GM20431 (cell line): Measurements from ENCODE around the gene MALRD1.
"Not testable (repeated sequence)": the region's sequence is repeated elsewhere in the genome, so short reads cannot be mapped to it uniquely, and the experiment has no call there.

Experiments
- in situ Hi-C: fragments of 300-500 bp; cut with MseI, MboI; formaldehyde crosslinking; loops from one replicate; pipeline ENCODE4 v1.15.0; 2020; ENCODE audit warnings: low sequenced_read_pairs; ENCODE audit not compliant: unreplicated experiment

Gene MALRD1

DNA sequence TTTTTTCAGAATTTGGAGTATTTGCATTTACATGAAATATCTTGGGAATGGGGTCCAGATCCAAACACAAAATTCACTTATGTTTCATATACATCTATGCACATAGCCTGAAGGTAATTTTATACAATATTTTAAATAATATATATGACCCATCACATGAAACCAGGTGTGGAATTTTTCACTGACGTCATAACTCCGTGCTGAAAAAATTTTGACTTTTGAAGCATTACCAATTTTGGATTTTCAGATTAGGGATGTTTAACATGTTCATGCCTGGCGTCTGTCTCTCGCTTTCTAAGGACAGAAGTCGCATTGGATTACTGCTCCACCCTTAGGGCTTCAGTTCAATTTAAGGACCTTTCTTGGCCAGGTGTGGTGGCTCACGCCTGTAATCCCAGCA, 418.1 kb downstream of the MALRD1 start:
- in situ Hi-C loops: no loop called here

DNA sequence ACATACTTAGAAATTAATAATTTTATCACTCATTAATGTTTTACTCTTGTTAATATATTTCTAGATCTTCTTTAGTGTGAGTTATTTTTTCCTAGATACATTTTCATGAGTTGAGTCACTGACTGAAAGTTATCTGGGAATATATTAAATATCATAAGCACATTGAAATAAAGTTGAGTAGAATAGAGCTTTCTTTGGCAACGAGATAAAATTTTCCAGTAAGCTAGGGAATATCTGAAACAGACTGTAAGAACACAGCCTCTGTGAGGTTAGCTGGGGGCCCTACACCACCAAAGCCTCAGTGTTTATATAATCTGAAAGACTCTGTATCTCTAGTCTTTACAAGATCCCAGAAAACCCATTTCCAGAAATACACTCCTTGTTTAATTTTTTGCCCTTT, 419.8 kb downstream of the MALRD1 start:
- in situ Hi-C loops: no loop called here

- in situ Hi-C loops: no loop called here
Measured at GRCh38 chr10:19469521-19469920, 420.9 kb downstream of the MALRD1 start.

- in situ Hi-C loops: no loop called here
Measured at GRCh38 chr10:19479854-19480253, 431.3 kb downstream of the MALRD1 start.

DNA sequence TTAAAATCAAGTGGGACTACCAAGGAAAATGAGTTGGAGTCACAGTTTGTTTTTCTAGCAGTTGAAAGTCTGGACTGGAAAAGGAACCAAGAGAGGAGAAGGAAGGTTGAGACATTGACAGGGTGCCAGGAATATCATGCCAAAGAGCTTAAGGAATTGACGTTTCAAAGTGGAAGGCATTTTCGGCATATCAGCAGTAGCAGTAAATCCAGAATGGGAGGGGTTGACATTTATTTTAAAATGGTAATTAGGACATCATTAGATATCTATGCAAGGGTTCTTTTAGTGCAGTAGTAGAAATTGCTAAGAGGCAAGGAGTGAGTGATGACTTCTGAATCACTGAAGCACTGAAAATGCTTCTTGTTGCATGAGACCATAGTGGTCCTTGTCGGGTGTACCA, 431.8 kb downstream of the MALRD1 start:
- in situ Hi-C loops: no loop called here

DNA sequence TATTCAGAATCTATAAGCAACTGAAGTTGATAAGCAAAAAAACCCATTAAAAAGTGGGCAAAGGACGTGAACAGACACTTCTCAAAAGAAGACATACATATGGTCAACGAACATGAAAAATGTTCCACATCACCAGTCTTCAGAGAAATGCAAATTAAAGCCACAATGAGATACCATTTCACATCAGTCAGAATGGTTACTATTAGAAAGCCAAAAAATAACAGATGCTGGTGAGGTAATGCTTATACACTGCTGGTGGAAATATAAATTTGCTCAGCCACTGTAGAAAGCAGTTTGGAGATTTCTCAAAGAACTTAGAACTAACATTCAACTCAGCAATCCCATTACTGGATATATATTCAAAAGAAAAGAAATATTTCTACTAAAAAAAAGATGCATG, 434.8 kb downstream of the MALRD1 start:
- in situ Hi-C loops: no loop called here

GRCh38 chr10:19488592-19489280, 440.1 kb downstream of the MALRD1 start:
- in situ Hi-C loops: no loop called here

DNA sequence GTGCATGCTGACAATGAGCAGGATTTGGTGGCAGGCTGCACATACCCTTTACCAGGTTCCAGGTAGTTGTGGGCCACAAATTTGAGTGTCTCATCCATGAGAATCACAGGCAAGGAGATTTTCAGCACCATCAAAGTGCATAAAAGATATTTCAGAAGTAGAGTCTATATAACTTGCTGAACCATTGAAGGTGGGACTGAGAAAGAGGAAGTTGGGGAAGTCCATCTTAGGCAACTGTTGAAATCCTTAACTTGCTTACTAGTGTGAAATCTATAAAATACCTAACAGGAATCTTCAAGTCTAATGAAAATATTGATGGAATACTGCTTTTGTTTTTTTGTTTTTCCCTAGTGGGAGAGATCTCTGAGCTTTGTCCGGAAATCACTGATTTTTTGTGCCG, 442.6 kb downstream of the MALRD1 start:
- in situ Hi-C loops: no loop called here

DNA sequence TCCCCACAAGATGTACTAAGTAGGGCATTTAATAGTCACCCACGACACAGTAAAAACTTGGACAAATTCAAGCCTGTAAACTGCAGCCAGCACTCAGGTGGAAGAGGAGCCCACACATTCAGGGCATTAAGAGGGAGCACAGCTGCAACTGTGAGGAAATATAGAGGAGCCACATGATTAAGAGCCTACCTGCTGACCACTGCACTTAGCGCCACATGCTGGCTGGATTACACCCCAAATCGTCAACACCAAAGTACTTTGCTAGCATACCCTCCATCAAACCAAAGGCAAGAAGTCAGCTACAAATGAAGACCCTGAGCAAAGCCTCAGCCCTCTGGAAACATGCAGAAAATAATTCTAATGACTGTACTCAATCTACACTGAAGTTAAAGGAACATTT, 445.3 kb downstream of the MALRD1 start:
- in situ Hi-C loops: no loop called here

DNA sequence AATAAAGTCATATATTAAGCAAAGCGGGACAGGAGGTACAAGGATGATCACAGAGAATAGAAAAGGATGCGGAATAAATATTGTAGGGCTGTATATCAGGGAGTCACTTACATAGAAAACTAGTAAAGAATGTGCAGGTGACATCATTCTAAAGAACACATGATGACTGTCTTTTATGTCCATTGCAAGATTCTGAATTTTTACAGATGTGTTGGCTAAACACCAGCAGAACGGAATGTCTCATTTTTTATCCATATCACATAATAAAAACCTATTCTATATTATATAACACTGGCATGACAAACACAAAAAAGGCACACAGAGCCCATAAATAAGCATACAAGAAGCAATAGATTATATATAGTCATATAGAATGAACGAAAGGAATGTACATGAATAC, 448.4 kb downstream of the MALRD1 start:
- in situ Hi-C loops: no loop called here

GRCh38 chr10:19498393-19499290, 450.0 kb downstream of the MALRD1 start:
- in situ Hi-C loops: no loop called here

DNA sequence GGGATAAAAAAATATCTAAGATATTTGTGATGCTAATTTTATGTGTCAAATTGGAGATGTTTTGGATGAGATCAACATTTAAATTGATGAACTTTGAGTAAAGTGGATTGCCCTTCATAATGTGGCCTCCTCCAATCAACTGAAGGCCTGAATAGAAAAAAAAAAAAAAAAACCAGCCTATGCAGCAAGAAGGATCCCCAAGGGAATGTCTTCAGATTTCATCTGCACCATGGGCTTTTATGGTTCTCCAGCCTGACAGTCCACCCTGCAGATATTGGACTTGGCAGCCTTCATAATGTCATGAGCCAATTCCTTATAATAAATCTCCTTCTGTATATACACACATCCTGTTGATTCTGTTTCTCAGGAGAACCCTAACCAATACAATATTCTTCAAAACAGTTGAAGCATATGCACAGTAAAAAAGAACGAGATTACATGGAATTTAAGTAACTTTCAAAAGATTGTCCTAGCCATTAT, 450.7 kb downstream of the MALRD1 start:
- in situ Hi-C loops: no loop called here

- in situ Hi-C loops: no loop called here
Measured at GRCh38 chr10:19500959-19501358, 452.4 kb downstream of the MALRD1 start.

DNA sequence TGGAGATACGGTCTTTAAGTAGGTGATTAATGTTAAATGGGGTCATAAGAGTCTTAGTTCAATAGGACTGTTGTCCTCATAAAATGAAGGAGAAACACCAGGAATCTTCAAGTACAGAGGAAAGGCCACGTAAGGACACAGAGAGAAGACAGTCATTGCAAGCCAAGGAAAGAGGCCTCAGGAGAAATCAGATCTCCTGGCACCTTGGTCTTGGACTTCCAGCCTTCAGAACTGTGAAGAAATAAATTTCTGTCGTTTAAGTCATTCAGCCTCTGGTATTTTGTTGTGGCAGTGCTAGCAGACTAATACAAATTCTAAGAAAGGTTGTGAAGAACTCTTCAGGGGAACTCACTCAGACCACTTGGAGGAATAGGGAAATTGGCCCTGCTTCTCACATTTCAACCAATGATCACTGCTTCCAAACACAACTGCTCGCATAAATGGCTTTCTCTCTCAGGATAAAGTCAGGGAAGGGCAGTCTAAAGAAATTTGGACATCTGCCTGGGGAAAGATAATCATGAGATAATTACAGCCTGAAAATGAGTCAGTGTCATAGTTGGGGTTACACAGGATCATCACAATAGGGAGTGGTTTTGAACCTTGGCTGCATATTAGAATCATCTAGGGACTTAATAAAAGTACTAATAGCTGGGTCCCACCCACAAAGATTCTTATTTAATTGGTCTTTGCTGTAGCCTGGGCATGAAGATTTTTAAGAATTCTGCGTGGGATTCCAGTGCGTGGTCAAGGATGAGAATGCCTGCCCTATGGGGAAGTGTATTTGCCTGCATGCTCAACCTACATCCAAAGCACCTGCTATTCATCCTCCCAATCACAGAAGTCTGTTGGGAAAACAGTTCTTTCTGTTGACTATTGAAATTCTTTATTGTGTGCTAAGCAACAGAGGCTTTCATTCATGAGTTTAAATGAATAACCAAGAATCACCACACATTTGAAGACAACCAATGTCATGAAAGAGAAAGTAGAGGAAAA, 457.0 kb downstream of the MALRD1 start:
- in situ Hi-C loops: no loop called here

DNA sequence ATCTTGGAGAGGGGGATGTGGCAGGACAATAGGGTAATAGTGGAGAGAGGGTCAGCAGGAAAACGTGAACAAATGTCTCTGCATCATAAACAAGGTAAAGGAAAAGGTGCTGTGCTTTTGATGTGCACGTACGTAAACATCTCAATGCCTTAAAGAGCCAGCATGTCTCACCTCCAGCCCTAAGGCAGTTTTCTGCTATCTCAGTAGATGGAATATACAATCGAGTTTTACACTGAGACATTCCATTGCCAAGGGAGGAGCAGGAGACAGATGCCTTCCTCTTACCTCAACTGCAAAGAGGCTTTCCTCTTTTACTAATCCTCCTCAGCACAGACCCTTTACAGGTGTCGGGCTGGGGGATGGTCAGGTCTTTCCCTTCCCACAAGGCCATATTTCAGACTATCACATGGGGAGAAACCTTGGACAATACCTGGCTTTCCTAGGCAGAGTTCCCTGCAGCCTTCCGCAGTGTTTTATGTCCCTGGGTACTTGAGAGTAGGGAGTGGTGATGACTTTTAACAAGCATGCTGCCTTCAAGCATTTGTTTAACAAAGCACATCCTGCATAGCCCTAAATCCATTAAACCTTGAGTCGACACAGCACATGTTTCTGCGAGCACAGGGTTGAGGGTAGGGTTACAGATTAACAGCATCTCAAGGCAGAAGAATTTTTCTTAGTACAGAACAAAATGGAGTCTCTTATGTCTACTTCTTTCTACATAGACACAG, 461.6 kb downstream of the MALRD1 start:
- in situ Hi-C loops: not testable (repeated sequence)

DNA sequence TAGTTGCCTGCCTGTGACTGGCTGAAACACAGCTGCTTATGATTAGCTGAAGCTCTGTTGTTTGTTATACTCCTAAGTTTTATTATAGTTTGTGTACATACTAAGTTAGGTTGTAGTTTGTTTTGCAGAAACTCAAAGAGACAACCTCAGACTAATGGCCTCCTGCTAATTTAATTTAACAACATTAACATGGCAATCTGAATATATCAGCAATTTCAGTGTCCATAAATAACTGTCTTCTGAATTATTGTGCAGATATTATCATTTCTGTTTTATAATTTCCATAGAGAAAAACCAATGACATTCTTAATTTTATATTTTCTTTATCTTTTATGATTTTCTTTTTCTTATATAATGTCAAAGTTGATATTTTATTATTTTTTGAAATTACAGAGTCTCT, 469.5 kb downstream of the MALRD1 start:
- in situ Hi-C loops: no loop called here

GRCh38 chr10:19518632-19519031, 470.0 kb downstream of the MALRD1 start:
- in situ Hi-C loops: no loop called here

- in situ Hi-C loops: no loop called here
Measured at GRCh38 chr10:19531324-19531723, 482.7 kb downstream of the MALRD1 start.

DNA sequence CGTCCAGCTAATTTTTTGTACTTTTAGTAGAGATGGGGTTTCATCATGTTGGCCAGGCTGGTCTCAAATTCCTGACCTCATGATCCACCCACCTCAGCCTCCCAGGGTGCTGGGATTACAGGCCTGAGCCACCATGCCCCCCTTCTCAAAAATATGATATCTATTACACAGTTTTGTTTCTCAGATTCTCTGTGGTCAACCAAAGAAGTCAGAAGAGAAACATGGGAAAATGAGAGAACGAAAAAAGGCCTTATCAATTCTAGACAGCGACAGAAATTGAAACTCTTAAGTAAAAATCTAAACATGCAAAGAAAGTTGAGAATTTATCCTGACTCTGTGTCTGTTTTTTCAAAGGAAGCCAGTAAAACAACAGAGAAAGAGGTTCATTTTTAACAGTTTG, 483.8 kb downstream of the MALRD1 start:
- in situ Hi-C loops: no loop called here

GRCh38 chr10:19541299-19541698, 492.7 kb downstream of the MALRD1 start:
- in situ Hi-C loops: no loop called here
